ENCODE results near the gene ZNF524.
A peak's percentile ranks its signal among the peaks of the same experiment; 100 is the strongest.

The ZNF524 gene

DNA sequence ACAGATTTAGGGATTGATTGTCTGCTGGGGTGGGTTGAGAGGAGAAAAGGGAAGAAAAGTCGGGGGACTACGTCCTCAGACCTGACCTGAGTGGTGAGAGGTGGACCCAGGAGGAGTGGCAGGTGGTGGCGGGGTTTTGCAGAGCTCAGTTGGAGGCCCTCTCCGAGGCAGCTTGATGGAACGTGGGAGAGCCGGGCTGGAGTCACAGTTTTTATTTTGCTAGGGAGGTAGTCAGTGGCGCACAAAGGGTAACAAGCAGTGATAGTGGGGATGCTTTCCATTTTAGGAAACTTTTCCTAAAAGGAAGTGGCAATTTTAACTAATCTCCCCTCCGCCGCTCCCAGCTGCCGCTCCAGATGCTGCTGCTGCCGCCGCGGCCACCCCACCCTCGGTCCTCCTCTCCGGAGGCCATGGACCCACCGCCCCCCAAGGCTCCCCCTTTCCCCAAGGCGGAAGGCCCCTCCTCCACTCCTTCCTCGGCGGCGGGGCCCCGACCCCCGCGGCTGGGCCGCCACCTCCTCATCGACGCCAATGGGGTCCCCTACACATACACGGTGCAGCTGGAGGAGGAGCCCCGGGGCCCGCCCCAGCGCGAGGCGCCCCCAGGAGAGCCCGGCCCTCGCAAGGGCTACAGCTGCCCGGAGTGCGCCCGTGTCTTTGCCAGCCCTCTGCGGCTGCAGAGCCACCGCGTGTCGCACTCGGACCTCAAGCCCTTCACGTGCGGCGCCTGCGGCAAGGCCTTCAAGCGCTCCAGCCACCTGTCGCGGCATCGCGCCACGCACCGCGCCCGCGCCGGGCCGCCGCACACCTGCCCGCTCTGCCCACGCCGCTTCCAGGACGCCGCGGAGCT lies 42.3 kb downstream of the ZNF524 start:
- no peak for DNase-seq (ENCODE audit: low read depth)

GRCh38 chr19:55643003-55643886 lies 43.2 kb downstream of the ZNF524 start, which contains the start of gene ZNF581:
Gene ZNF581, plus strand, starts transcription at chr19:55643649. Its CDS starts 923 bp downstream, at chr19:55644572.
- peak; percentile 45 for DNase-seq (ENCODE audit: low read depth)

- DNase-seq (ENCODE audit: low read depth): no peak
These were observed 43.7 kb downstream of the ZNF524 start for GRCh38 chr19:55643887-55644176.

- no peak for DNase-seq (ENCODE audit: low read depth)
These were observed 44.2 kb downstream of the ZNF524 start for GRCh38 chr19:55644191-55644833.

GRCh38 chr19:55644842-55645511 lies 44.9 kb downstream of the ZNF524 start:
- no peak for DNase-seq (ENCODE audit: low read depth)

DNA sequence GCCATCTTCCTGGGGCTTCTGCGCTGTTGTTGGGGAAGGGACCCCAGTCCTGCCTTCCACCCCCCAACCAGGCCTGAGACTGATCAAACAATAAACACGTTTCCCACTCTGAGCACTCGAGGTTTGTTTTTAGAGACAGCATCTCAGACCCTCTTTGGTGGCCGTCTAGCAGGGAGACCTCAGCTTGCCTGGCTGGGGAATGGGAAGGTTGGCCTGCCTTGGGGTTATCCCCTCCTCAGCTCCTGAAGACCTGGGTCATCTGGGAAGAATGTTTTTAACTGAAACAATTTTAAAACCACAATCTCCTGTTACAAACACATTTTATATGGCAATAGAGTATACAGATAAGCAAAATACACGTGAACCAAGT lies 45.4 kb downstream of the ZNF524 start:
- DNase-seq (ENCODE audit: low read depth): no peak

DNA sequence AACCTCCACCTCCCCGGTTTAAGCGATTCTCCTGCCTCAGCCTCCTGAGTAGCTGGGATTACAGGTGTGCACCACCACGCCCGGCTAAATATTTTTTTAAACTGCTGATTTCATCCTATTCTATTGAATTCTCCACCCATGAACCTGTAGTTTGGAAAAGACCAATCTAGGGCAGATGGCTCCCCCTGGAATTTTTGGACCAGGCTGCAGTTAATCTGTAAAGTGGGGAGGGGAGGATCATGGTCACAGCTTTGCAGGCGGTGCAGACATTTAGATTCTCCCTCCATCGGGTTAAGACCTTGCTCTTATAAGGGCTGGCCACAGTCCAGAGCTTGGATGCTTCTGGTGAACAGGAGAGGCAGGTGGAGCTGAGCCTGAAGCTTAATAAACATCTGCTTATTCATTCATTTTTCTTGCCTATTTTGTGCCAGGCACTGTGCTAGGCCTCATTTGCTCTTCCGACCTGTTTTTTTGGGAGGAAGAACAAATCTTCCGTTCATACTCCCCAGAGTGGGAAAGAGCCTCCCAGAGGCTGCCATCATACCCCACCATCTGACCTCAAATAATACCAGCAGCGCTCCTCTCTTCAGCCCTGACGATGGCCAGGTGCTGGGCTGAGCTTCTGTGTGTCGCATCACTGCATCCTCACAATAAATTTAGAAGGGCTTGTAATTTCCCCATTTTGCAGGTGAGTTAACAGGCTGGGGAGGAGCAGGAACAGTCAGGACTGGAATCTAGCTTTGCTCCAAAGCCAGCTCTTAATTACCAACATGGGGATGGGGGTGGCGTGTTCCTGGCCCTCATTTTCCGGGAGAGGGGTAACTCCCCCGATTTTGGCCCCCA lies 47.0 kb downstream of the ZNF524 start:
- no peak for DNase-seq (ENCODE audit: low read depth)

- DNase-seq (ENCODE audit: low read depth): no peak
These were observed 47.9 kb downstream of the ZNF524 start, which contains the start of gene CCDC106 for GRCh38 chr19:55647732-55648584. Gene CCDC106, plus strand, starts transcription at chr19:55648212. Its CDS starts 835 bp downstream, at chr19:55649047.

- no peak for DNase-seq (ENCODE audit: low read depth)
These were observed 48.6 kb downstream of the ZNF524 start for GRCh38 chr19:55648585-55649267.

DNA sequence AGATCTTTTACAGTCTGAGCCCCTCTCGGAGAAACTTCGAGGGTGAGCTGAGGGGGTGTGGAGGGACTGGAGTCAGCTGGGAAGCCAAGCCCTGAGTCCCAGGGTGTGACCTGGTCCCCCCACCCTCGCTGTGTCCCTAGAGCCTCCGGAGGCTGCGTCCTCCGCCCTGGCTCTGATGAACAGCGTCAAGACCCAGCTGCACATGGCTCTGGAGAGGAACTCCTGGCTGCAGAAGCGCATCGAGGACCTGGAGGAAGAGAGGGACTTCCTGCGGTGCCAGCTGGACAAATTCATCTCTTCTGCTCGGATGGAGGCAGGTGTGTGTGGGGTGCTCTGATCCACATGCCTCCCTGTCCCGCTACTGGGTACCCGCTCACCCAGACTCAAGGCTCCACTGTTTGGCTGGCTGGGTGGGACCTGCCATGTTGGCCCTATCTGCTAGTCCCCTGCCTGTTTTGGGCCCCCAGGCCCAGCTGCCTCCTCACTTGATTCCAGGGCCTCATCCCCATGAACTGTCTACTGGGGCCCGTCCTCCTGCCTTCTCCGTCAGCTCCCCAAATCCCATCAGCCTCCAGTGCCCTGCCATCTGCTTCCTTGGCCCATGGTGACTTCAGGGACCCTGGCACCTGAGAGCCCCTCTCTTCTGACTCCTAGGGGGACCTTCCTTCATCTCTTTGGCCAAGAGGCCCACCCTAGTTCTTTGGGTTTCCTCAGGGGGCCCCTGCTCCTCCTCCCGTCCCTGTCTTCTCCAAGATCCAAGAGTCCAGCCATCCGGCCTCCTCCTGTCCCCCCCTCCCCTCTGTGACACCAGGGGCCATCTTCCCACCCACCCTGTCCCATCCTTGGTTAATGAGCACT lies 49.4 kb downstream of the ZNF524 start:
- DNase-seq (ENCODE audit: low read depth): no peak

GRCh38 chr19:55650126-55650557 lies 50.1 kb downstream of the ZNF524 start:
- DNase-seq (ENCODE audit: low read depth): no peak

GRCh38 chr19:55650602-55651230 lies 50.6 kb downstream of the ZNF524 start:
- DNase-seq (ENCODE audit: low read depth): no peak

GRCh38 chr19:55651236-55651635 lies 51.1 kb downstream of the ZNF524 start:
- DNase-seq (ENCODE audit: low read depth): no peak

- DNase-seq (ENCODE audit: low read depth): no peak
These were observed 52.4 kb downstream of the ZNF524 start for GRCh38 chr19:55652311-55653128.
